Measurements from ENCODE around the gene PDCD4.
"Not testable (repeated sequence)": the region's sequence is repeated elsewhere in the genome, so short reads cannot be mapped to it uniquely, and the experiment has no call there.

Gene PDCD4

DNA sequence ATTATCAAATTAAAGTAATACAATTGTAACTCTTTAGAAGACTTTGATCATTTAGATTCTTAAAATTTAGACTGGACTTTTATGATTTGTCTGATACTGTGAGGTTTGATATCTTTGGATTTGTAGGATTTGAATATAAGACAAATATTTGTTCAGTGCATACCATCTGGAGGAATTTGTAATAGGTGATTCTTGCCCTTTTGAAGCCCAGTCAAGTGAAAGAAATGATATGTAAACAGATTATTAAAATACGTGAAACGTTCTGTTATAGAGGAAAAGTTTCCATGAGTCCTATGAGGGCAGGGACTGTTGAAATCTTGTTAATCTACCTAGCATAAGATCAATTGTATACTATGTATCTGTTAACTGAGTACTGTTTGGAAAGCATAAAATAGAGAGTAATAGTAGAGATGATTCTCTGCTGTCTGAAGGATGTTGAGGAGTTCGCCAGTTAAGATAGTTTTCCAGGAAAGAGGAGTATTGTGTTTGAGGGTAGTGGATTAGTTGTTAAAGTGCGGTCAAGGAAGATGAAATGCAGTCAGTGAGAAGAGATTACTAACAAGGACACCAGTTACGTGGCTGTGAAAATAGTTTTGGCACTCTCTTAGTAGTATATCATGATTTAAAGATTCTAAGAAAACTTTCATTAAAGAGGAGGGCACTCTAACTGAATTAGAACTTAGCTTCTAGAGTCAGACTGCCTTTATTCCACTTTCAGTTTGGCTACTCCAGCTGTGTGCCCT, 14.4 kb downstream of the PDCD4 start:
- no peak for DNase-seq

DNA sequence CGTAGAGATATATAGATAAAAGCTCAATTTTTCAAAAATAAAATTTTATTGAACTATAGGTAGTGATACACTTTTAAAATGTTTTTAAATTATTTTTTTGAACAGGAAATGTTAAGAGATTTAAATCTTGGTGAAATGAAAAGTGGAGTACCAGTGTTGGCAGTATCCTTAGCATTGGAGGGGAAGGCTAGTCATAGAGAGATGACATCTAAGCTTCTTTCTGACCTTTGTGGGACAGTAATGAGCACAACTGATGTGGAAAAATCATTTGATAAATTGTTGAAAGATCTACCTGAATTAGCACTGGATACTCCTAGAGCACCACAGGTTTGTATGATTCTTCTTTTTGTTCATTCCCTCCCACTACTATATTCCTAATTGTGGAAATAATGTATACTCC, 15.8 kb downstream of the PDCD4 start:
- no peak for DNase-seq

- DNase-seq = no peak
Measured at GRCh38 chr10:110892602-110893288, 21.0 kb downstream of the PDCD4 start.

DNA sequence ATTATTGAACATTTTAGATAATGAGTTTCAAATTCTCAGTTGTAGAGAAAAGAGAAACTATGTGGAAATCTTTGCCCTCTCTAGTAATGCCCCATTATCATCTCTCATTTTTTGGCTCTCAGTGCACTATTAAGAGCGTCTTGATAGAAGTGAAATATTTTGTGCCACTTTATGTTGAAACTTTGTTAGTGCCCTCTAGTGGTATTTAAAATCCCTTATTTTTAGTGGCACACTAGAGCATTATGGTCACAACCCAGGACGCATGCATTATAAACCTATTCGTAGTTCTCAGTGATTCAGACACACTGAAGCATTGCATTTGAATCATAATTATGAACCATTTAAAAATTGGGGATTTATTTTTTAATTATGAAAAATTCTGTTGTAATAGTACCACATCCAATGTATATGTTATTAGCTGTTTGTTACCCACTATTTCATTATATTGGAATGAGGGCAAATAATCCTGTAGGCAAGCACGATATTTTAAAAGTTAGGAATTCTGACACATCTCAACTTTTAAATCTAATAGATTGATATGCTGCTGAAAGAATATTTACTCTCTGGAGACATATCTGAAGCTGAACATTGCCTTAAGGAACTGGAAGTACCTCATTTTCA, 21.9 kb downstream of the PDCD4 start:
- peak; percentile 47 for DNase-seq

- no peak for DNase-seq
Measured at GRCh38 chr10:110897184-110897583, 25.5 kb downstream of the PDCD4 start.

- DNase-seq = no peak
Measured at GRCh38 chr10:110898391-110898790, 26.7 kb downstream of the PDCD4 start.

GRCh38 chr10:110900983-110901382, 29.3 kb downstream of the PDCD4 start:
- DNase-seq = no peak

DNA sequence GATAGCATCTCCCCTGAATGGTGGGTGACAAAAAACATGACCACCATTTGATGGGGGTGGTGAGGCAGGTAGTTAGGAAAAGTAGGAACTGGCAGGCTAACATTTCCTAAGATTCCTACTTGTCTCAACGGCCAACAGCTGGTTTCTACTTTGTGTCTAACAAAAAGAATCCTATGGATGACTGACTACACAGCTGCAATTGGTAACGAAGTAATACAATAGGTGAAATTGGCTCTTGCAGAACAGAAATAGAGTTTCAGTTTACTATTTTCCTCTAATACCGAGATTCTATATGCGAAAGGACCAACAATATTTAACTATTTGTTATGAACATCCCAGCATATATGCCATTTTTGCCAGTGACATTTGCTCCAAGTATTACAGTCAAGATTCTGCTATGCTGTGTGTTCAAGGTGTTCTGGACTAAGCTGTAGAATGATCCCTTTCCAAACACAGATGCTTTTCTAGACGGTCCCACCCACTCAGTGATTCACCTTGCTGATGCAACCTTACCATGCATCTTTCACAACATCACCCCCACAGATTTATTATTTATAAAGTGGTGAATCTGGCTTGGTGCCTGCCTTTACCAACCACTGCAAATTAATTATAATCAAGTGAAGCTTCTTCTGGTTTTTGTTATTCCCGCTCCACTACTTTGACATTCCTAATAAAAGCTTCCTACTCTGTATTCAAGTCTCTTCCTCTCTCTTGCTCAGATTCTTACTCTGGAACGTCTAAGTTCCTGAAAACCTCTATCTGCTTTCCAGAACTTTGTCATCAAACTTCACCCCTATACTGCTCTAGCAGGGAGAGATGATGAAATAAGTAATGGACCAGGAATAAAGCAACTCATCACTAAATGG, 30.5 kb downstream of the PDCD4 start:
- DNase-seq = no peak

GRCh38 chr10:110903280-110904278, 31.9 kb downstream of the PDCD4 start:
- no peak for DNase-seq

GRCh38 chr10:110910138-110910537, 38.4 kb downstream of the PDCD4 start:
- no peak for DNase-seq

DNA sequence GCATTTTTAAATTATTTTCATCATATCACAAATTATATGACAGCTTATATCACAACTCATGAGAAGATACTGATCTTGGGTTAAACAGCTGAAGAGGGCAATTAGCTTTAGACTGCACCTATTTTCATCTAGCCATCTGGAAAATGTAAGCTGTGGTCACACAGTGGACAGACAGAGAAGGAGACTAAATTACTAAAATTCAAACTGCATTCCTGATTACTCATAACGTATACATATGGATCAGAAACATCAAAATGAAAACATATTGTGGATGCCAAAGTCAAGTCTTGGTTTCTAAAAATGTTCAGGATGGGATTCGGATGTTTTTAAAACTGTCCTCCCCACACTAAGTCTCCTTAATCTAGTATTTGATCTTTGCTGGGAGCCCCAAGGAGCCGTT, 40.6 kb downstream of the PDCD4 start:
- DNase-seq = no peak

- DNase-seq = no peak
Measured at GRCh38 chr10:110914431-110914830, 42.7 kb downstream of the PDCD4 start.

- DNase-seq = no peak
Measured at GRCh38 chr10:110915035-110915434, 43.3 kb downstream of the PDCD4 start.

- DNase-seq = not testable (repeated sequence)
Measured at GRCh38 chr10:110915600-110915999, 43.9 kb downstream of the PDCD4 start.

- no peak for DNase-seq
Measured at GRCh38 chr10:110916554-110917346, 45.0 kb downstream of the PDCD4 start.

GRCh38 chr10:110918269-110918642, 46.5 kb downstream of the PDCD4 start:
- peak; percentile 44 for DNase-seq

GRCh38 chr10:110918643-110919348, 47.1 kb downstream of the PDCD4 start, which contains the start of gene BBIP1:
TSS of gene BBIP1 (minus strand) at chr10:110919180. CDS start at chr10:110918157, 1,023 bp downstream.
- DNase-seq = peak; percentile 99

GRCh38 chr10:110919349-110919931, 47.7 kb downstream of the PDCD4 start, which contains the start of gene SHOC2:
TSS of gene SHOC2 (plus strand) at chr10:110919604. CDS start at chr10:110964359, 44,755 bp downstream.
- peak; percentile 40 for DNase-seq
